ENCODE measurements around the gene LHPP.

DNA sequence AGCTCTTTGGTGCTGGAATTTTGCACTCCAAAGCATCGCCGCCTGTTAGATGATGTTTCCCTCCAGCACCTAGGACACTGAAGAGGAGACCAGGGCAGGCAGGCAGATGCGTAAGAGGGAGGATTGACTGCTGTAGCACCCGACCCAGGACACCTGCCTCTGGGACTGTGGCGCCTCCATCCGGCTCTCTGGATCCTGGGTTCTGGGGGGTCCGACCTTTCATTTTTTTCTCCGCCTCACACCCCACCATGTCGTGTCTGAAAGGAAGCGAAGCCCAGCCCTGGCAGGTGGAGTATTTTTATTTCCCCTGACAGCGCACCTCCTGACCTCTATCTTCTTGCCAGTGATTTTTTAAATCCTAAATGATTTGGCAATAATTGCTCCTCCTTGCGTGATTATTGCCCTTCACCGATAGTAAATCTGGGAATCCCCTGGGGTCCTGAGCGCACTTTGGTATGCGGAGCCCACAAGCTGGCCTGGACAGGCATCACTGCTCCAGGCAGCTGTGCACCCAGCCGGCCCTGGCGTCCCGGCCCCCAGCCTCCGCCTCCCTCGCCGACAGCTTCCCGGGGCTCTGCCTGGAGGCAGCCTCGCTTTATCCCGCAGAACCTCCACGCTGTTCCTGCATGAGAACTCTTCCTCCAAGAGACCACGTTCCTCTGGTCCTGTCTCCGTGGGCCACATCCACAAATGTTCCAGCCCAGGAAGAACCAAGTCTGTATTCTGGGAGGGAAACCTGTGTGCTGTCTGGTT is 48.4 kb downstream of the LHPP start:
- TF ChIP-seq SPI1 (IDR thresholded peaks at IDR 0.05; ENCODE audit: low read depth, low read length) (no peak), POLR2AphosphoS5 (IDR thresholded peaks at IDR 0.05; ENCODE audit: low read depth, low read length) (no peak), TAF1 (IDR thresholded peaks at IDR 0.05; ENCODE audit: low read depth, low read length) (no peak), POLR2A (IDR thresholded peaks at IDR 0.05; ENCODE audit: low read depth, low read length) (no peak), POU2F2 (IDR thresholded peaks at IDR 0.05; ENCODE audit: low read depth, low read length) (no peak)
